ENCODE data around the gene CFAP251.

Gene CFAP251

GRCh38 chr12:122001466-122002209, 83.2 kb downstream of the CFAP251 start:
- DNase-seq (ENCODE audit: low read depth in 2 of 2) = no peak

DNA sequence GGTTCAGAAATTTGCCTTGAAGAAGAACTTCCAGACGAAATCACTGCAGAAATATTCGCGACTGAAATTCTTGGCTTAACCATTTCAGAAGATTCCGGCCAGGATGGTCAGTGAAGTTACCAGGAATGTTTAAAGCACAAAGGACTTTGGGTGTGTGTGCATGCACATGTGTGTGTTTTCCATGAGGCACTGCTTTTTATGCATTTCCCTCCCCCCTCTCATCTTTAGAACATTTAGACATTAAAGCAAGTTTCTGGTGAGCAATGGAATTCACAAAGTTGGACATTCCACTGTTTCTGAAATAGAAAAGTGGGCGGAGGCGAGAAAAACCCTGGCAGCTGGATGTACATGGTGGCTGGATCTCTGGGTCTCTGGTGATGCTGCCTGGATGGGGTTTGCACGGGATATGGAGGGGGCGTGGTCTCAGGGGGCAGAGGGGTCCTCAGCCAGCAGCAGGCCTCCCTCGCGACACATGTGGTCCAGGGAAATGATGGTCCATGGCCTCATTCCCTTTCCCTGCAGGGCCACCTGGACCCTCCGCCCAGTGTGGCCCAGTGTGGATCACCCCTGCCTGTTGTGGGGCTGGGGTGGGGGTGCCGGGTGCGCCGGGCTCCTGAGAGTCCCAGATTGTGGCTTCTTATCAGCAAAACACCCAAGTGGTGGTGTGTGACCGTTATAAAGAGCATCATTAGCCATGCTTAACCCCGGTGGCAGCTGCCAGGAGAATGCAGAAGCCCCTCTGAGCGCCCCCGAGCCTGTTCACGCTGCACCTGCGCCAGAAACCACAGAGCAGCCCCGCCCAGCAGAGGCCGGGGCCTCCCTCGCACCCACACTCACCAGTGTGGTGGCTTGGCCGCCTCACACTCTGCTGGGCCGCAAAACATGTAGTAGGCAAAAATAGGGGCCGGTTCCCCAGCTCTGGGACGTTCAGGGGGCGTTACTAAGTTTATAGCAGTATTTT, 85.5 kb downstream of the CFAP251 start:
- no peak for DNase-seq (ENCODE audit: low read depth in 2 of 2)

DNA sequence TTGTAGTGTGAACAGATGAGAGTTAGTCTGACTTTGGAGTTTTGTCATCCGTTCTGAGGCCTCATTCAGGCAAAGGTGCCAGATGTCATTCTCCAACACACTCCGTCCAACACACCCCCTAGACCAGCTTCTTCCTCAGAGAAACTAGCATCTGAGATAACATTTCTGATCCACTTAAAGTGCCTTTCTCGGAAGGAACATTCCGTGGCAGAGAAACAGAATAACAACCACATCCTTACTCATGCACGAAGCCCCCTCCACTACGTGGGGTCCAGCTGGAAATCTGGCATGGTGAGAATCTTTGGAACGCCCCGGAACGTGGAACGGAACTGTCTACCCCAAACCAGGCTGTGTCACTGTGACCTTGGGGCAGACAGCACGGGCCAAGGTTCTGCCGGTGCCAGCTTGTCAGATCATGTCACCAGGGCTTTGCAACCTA, 86.3 kb downstream of the CFAP251 start:
- DNase-seq (ENCODE audit: low read depth in 2 of 2) = no peak

- DNase-seq (ENCODE audit: low read depth in 2 of 2) = no peak
Measured at GRCh38 chr12:122005252-122005776, 86.9 kb downstream of the CFAP251 start.

GRCh38 chr12:122006186-122006926, 88.0 kb downstream of the CFAP251 start:
- DNase-seq (ENCODE audit: low read depth in 2 of 2) = no peak

DNA sequence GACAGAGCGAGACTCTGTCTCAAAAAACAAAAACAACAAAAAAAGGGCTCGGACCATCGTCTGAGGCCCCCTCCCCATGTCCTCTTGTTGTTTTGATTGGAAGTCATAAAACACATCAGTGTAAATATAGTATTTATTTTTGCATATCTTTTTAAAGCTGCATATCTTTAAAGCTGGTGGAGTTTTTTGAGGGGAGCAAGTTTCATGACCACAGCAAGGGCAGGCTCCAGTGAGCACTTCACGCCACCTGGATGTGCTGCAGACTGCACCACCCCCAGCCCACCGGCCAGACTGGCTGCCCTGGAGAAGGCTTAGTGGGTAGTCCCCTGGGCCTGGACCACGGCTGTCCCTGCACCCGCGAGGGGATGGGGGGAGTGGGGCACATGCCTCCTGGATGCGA, 91.3 kb downstream of the CFAP251 start:
- DNase-seq (ENCODE audit: low read depth in 2 of 2) = no peak

- no peak for DNase-seq (ENCODE audit: low read depth in 2 of 2)
Measured at GRCh38 chr12:122012184-122012583, 93.8 kb downstream of the CFAP251 start.

DNA sequence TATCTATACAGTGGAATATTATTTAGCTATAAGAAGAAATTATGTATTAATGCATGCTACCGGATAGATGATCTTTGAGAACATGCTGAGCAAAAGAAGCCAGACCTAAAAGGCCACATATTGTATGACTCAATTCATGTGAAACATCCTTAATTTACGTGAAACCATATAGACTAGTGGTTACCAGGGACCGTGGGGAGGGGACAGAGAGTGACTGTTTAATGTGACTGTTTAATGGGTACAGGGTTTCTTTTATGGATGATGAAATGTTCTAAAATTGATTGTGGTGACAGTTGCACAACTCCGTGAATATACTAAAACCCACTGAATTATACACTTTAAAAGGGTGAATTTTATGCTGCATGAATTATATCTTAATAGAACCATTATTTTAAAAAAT, 94.7 kb downstream of the CFAP251 start:
- DNase-seq (ENCODE audit: low read depth in 2 of 2) = no peak

DNA sequence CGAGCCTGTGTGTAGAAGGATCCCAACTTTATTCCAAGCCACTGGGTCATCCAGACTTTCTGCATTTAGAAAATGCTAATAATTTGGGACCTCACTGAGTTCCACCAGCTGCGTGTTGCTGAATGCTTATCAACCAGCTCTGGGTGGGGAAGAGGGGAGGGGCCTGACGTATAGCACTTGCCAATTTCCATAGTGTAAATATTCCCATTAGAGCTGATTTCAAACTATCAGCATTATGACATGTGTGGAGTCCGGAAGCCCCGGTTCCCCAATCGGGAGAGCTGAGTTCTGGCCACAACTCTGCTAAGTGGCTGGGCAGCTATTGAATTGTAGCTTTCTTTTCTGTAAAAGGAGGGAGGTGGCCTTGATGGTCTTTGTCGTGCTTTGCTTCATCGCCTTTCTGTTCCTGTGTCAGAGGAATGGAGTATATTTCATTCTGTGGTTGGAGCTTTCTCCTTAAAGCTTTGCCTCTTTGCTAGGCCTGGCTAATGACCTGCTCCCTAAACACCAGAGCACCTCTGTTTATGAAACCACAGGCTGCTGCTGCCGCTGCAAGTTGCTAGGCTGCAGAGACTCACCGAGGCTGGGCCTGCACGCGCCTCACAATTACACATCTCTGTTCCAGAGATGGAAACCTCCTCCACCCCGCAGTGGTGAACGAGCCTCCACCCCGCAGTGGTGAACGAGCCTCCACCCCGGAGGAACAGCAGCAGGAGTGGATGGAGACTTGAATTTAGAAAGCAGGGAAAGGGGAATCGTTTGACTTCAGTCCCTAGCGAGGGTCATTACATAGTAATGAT, 95.6 kb downstream of the CFAP251 start:
- no peak for DNase-seq (ENCODE audit: low read depth in 2 of 2)

DNA sequence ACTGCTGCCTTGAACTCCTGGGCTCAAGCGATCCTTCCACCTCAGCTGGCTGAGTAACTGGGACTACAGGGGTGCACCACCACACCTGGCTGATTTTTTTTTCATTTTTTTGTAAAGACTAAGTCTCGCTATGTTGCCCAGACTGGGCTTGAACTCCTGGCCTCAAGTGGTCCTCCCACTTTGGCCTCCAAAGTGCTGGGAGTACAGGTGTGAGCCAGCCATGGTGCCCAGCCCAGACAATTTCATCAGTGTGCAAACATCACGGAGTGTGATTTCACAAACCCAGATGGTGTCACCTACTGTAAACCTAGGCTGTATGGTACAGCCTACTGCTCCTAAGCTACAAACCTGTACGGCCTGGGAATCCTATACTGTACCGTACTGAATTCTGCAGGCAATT, 96.4 kb downstream of the CFAP251 start:
- DNase-seq (ENCODE audit: low read depth in 2 of 2) = no peak

DNA sequence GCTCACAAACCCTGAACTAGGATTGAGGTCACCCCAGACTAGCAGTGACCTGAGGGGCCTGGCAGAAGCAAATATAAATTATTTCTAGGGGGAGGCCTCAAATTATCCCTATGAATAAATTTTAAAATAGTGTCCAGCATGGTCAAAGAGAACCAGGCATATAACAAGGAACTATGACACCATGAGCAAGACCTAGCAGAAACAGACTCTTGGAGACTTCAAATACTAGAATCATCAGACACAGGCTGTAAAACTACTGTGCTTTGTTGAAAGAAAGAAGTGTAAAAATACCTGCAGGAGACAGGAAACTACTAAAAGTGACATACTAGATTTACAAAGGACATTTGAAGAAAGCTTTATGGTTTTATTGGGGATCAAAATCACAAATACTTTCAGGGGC, 100.1 kb downstream of the CFAP251 start:
- DNase-seq (ENCODE audit: low read depth in 2 of 2) = no peak

GRCh38 chr12:122018937-122019336, 100.5 kb downstream of the CFAP251 start:
- DNase-seq (ENCODE audit: low read depth in 2 of 2) = no peak

- no peak for DNase-seq (ENCODE audit: low read depth in 2 of 2)
Measured at GRCh38 chr12:122020795-122021192, 102.4 kb downstream of the CFAP251 start.

DNA sequence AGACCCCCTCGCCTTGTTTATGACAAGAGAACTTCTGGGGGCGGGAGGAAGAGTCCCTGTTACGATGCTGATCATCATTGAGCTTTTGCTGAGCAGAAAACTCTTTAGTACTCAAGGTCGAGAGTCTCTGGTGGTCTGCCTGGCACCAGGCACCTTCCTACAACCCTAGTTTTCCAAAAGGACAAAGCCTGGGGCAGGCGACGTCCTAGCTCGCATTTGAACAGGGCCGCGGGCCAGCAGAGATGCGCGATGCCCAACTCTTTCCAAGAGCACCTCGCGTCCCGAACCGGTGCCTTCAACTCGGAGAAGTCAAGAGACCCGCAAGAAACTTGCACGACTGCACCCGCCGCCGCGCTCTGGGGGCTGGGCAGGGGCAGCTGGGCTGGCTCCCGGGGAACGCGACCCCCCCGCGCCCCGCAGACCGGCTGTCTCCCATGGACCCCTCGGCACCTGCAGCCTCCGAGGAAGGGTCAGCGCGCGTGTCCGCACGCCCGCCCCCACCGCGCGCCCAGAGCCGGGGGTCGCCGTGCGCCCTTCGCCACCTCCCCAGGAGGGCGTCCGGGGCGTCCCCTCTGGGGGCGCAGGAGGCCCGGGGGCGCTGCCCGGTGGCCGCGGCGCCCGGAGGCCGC, 102.9 kb downstream of the CFAP251 start:
- DNase-seq (ENCODE audit: low read depth in 2 of 2) = no peak

DNA sequence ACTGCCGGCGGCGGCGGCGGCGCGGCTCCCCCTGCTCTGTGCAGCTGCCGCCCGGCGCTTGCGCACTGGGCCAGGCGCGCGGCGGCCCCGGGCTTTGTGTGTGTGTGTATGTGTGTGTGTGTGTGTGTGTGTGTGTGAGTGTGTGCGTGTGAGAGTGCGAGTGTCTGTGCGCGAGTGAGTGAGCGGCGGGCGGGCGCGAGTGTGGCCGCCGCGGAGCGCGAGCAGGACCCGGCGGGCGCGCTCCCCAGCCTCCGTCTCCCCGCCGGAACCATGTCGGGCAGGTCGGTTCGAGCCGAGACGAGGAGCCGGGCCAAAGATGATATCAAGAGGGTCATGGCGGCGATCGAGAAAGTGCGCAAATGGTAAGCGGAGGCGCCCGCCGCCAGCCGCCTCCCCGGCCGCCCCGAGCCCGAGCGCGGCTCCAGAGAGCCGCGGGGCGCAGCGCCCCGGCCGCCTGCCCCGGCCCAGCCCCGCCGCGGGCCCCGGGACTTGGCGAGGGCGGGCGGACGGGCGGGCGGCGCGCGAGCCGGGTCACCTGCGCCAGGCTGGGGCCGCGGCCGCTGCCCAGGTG, 103.5 kb downstream of the CFAP251 start, which contains the start of gene BCL7A:
TSS of gene BCL7A (plus strand) at position 63 of the 571 bp plus-strand sequence. CDS start at position 271, 208 bp downstream.
- peak; percentile 31 to 46 for DNase-seq (ENCODE audit: low read depth in 2 of 2)

GRCh38 chr12:122022393-122023338, 104.3 kb downstream of the CFAP251 start:
- no peak for DNase-seq (ENCODE audit: low read depth in 2 of 2)

DNA sequence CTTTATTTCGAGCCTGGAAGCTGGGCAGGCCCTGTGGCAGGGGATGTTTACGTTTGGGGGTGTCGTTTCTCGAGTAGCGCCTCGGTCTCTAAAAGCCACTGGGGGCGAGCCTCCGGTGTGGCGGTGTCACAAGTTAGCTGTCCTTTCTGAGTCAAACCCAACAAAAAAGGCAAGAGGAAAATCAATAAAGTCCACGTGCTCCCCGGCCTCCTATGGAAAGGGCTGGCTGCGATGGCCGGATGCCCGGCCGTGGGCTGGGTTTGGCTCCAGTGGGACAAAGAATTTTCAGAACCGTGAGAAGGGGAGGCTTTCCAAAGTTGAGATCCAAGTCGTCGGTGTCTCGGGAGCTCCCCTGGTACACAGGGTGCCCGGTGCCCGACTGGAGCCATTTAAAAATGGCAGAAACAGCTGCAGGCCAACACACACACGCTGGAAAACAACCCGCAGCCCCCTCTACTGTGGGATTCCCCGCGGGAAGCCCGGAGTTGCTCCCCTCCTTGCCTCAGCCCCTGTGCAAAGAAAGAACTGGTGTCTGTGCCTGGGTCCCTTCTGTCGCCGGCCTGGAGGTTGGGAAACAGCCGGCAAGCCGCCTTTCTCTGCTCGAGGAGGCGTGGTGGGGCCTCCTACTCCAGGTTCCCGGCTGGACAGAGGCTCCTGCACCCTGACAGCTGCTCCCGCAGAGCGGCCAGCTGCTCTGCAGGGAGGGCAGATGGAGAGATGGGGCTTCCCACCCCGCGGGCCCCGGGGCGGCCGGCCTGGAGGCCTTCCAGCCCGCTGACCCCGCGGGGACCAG, 105.1 kb downstream of the CFAP251 start:
- DNase-seq (ENCODE audit: low read depth in 2 of 2) = no peak

Data from stimulated activated CD4-positive, alpha-beta T cell treated with anti-CD3 and anti-CD28 coated beads, Interleukin-12 subunit alpha, Interleukin-12 subunit beta, amount 100 ng/mL, for 24 hours (primary cell).